ENCODE data around the gene FAM161B.

DNA sequence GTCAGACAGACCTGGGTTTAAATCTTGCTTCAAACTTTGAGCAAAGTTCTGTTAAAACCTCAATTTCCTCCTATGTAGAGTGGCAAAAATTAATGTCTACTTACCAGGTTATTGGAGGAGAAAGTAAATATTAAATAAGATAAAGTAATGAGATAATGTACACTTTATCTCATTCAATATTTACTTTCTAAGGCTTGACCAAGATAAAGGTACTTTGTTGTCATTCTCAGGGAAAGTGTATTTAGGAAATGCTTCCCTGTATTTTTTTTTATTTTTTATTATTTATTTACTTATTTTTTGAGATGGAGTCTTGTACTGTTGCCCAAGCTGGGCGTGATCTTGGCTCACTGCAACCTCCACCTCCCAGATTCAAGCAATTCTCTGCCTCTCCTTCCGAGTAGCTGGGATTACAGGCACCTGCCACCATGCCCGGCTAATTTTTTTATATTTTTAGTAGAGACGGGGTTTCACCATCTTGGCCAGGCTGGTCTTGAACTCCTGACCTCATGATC lies 4.7 kb downstream of the FAM161B start:
- TF ChIP-seq CTCF (IDR thresholded peaks at IDR 0.05 in 8 of 11, conservative IDR thresholded peaks at IDR 0.05 in 3 of 11) = no peak
- no peak for TF ChIP-seq POLR2A (IDR thresholded peaks at IDR 0.05)
- TF ChIP-seq POLR2AphosphoS5 (IDR thresholded peaks at IDR 0.05) = no peak
